ENCODE data around the gene FAM120AOS. TPM values are rescaled to one million over a fixed set of nuclear protein-coding genes. Genes with fewer than 3 reads are reported as not detected.

The FAM120AOS gene
- total and polyA plus RNA-seq, 9 donors, result 28.4 to 41.8 (median 37.5) TPM

DNA sequence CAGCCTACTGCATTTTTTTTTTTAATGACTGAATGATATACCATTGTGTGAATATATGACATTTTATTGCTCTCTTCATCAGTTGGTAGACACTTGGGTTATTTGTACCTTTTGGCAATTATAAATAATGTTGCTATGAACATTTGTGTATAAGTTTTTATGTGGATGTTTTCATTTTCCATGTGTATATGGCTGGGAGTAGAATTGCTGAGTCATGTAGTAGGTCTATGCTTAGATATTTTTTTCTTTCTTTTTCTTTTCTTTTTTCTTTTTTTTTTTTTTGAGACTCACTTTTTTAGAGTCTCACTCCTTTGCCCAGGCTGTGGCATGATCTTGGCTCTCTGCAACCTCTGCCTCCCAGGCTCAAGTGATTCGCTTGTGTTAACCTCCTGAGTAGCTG lies 32.9 kb upstream of the FAM120AOS start:
- H3K27me3 ChIP-seq (ENCODE audit: control insufficient read depth, insufficient read depth, low read length), result no peaks in the 10 kb centered on the region
- H3K4me1 ChIP-seq (ENCODE audit: control insufficient read depth, insufficient read depth, low read length), result no peaks in the 10 kb centered on the region
- no peak overlapping the region for H3K27ac ChIP-seq (ENCODE audit: low read length)
- peaks cover 28% of the 10 kb centered on the region for H3K36me3 ChIP-seq (ENCODE audit: control insufficient read depth, insufficient read depth, low read length)
- no peaks in the 10 kb centered on the region for H3K9me3 ChIP-seq (replicated peaks; ENCODE audit: control insufficient read depth, low read depth, low read length)
- whole genome bisulfite sequencing (ENCODE audit: insufficient coverage), result no CpG with 5 or more reads among the region's 1 CpG
- H3K4me3 ChIP-seq (ENCODE audit: low read length), result no peak overlapping the region
- DNase-seq, result no peak

DNA sequence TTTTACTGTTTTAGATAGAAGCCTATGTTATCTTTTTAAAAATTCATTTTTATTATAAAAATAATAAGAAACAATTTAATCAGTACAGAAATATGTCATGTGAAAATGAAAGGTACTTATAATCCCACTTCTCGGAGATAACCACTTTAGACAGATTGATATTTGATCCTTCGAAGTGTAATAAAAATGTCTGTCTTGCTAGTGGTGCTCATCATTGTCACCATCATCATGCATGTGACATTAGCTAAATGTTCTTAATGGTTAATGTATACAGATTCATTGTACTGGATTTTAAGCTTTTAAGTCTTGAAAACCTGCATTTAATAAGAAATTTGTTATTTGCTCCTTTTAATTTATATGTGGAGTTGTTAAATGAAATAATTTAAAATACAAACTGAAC lies 30.1 kb upstream of the FAM120AOS start:
- H3K9me3 ChIP-seq (replicated peaks; ENCODE audit: control insufficient read depth, low read depth, low read length), result no peaks in the 10 kb centered on the region
- H3K36me3 ChIP-seq (ENCODE audit: control insufficient read depth, insufficient read depth, low read length), result peaks cover 22% of the 10 kb centered on the region
- WGBS (ENCODE audit: insufficient coverage), result no CpG with 5 or more reads among the region's 2 CpGs
- H3K4me1 ChIP-seq (ENCODE audit: control insufficient read depth, insufficient read depth, low read length), result no peaks in the 10 kb centered on the region
- H3K27ac ChIP-seq (ENCODE audit: low read length), result no peak overlapping the region
- H3K27me3 ChIP-seq (ENCODE audit: control insufficient read depth, insufficient read depth, low read length), result no peaks in the 10 kb centered on the region
- no peak overlapping the region for H3K4me3 ChIP-seq (ENCODE audit: low read length)
- DNase-seq, result no peak

DNA sequence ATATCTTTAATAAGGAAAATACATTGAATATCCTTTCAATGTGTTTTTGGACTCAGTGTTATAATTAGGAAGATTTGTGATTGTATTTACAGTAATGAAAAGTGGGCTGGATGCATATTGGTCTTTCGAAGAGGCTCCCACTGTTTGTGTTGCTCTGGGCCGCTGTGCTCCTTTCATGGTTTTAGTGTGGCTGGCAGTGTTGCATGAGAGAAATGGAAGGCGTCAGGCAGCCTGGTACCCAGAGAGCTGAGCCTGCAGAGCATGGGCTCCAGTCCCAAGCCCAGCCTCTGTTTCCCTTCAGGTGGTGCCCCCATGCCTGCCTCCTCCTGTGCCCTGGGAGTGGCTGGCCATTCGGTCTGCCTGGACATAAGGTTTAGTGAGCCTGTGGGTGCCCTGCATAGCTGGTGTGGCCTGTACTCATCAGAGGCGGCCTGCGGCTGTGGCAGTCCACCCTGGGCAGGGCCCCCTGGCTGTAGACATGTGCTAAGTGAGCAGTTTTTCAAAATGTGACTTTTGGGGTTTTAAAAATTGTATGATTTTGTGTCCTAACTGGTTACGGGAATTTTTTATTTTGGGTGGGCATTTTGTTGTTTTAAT lies 27.4 kb upstream of the FAM120AOS start:
- no peak overlapping the region for H3K27ac ChIP-seq (ENCODE audit: low read length)
- no peak overlapping the region for H3K4me3 ChIP-seq (ENCODE audit: low read length)
- peaks cover 19% of the 10 kb centered on the region for H3K36me3 ChIP-seq (ENCODE audit: control insufficient read depth, insufficient read depth, low read length)
- 87% methylated on average over 6 of the region's 7 CpGs for WGBS (ENCODE audit: insufficient coverage)
- H3K27me3 ChIP-seq (ENCODE audit: control insufficient read depth, insufficient read depth, low read length), result no peaks in the 10 kb centered on the region
- H3K9me3 ChIP-seq (replicated peaks; ENCODE audit: control insufficient read depth, low read depth, low read length), result no peaks in the 10 kb centered on the region
- H3K4me1 ChIP-seq (ENCODE audit: control insufficient read depth, insufficient read depth, low read length), result no peaks in the 10 kb centered on the region
- no peak for DNase-seq

DNA sequence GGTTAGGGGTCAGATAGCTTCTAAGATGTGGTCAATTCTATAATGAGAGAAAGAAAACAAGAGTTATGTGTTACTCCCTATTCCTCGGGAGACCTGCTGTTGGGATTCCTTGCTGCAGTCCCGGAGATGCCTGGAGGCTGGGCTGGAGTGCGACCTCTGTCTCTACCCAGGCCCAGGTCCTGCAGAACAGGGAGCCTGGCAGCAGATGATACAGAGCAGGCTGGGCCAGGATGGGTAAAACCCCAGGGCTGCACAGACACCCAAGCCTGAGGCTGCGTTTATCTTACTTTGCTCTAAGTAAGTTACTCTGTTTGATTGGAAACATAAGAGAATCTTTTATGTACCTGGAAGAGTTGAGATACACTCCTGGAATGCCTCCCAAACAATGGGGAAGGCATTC lies 26.9 kb upstream of the FAM120AOS start:
- Histone ChIP-seq H3K27me3 (ENCODE audit: control insufficient read depth, insufficient read depth, low read length) (no peaks in the 10 kb centered on the region), H3K9me3 (replicated peaks; ENCODE audit: control insufficient read depth, low read depth, low read length) (no peaks in the 10 kb centered on the region), H3K4me1 (ENCODE audit: control insufficient read depth, insufficient read depth, low read length) (no peaks in the 10 kb centered on the region), H3K4me3 (ENCODE audit: low read length) (no peak overlapping the region), H3K36me3 (ENCODE audit: control insufficient read depth, insufficient read depth, low read length) (peaks cover 17% of the 10 kb centered on the region), H3K27ac (ENCODE audit: low read length) (no peak overlapping the region)
- 93% methylated on average over 2 of the region's 4 CpGs for WGBS (ENCODE audit: insufficient coverage)
- DNase-seq, result no peak

DNA sequence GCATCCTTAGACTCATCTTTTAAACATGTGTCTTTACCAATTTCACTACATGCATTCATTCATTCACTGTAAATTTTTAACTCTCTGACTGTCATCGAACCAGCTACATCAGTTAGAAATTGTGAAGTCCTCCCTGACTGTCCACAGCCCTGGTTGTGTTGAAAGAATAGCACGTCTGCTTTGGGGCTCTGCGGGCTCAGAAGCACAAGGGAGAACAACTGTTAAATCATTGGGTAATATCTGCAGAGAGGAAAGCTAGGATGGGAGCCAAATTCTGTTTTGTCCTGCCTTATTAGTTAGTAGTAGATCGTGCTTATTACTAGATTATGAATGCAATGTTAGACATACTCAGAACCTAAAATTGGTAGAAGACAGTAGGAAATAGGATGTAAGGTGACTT lies 26.3 kb upstream of the FAM120AOS start:
- H3K36me3 ChIP-seq (ENCODE audit: control insufficient read depth, insufficient read depth, low read length), result peaks cover 13% of the 10 kb centered on the region
- H3K27ac ChIP-seq (ENCODE audit: low read length), result no peak overlapping the region
- no peaks in the 10 kb centered on the region for H3K27me3 ChIP-seq (ENCODE audit: control insufficient read depth, insufficient read depth, low read length)
- no peaks in the 10 kb centered on the region for H3K9me3 ChIP-seq (replicated peaks; ENCODE audit: control insufficient read depth, low read depth, low read length)
- no peaks in the 10 kb centered on the region for H3K4me1 ChIP-seq (ENCODE audit: control insufficient read depth, insufficient read depth, low read length)
- H3K4me3 ChIP-seq (ENCODE audit: low read length), result no peak overlapping the region
- whole genome bisulfite sequencing (ENCODE audit: insufficient coverage), result 60% methylated on average over 1 of the region's 4 CpGs
- DNase-seq, result peak; percentile 17

DNA sequence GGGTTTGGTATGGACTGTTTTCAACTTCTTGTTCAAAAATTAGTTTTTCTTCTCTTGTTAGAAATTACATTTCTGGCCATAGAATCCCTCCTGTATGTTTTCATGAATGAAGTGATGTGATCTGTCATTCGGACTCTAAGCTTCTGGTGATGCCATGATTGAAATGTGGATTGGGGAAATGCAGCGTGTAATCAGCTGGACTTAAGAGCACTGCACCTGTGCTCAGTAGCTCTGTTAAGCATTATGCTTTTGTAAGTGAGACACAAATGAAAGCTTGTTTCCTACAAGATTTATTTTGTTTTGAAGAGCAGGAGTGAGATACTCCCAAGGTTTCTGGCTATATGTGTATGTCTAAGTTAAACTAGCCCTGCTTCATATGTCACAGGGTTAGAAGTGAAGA lies 24.0 kb upstream of the FAM120AOS start:
- Histone ChIP-seq H3K9me3 (replicated peaks; ENCODE audit: control insufficient read depth, low read depth, low read length) (no peaks in the 10 kb centered on the region), H3K4me3 (ENCODE audit: low read length) (no peak overlapping the region), H3K27ac (ENCODE audit: low read length) (no peak overlapping the region), H3K27me3 (ENCODE audit: control insufficient read depth, insufficient read depth, low read length) (no peaks in the 10 kb centered on the region), H3K4me1 (ENCODE audit: control insufficient read depth, insufficient read depth, low read length) (no peaks in the 10 kb centered on the region), H3K36me3 (ENCODE audit: control insufficient read depth, insufficient read depth, low read length) (peaks cover 8% of the 10 kb centered on the region)
- DNase-seq, result no peak
- 53% methylated on average over 2 of the region's 2 CpGs for WGBS (ENCODE audit: insufficient coverage)

DNA sequence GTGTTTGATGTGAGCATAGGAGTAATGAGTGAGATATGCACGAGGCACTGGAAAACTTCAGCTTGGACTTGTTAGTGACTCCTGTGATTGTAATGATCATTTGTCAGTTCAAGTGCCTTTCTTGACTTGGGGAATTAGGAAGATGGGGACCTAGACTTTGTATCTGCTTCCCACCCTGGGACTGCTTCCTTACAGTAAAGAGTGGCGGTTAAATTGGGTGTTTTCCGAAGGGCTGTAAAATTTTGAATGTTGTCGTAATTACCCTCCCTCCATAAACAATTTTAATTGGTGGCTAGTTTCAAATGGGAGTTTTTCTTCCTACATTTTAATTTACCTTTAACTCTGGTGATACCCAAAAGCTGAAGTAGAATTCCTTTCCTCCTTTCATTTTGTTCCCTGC lies 23.5 kb upstream of the FAM120AOS start:
- Histone ChIP-seq H3K4me3 (ENCODE audit: low read length) (no peak overlapping the region), H3K27me3 (ENCODE audit: control insufficient read depth, insufficient read depth, low read length) (no peaks in the 10 kb centered on the region), H3K9me3 (replicated peaks; ENCODE audit: control insufficient read depth, low read depth, low read length) (no peaks in the 10 kb centered on the region), H3K36me3 (ENCODE audit: control insufficient read depth, insufficient read depth, low read length) (peaks cover 11% of the 10 kb centered on the region), H3K27ac (ENCODE audit: low read length) (no peak overlapping the region), H3K4me1 (ENCODE audit: control insufficient read depth, insufficient read depth, low read length) (no peaks in the 10 kb centered on the region)
- no peak for DNase-seq
- WGBS (ENCODE audit: insufficient coverage), result 57% methylated on average over 1 of the region's 4 CpGs

DNA sequence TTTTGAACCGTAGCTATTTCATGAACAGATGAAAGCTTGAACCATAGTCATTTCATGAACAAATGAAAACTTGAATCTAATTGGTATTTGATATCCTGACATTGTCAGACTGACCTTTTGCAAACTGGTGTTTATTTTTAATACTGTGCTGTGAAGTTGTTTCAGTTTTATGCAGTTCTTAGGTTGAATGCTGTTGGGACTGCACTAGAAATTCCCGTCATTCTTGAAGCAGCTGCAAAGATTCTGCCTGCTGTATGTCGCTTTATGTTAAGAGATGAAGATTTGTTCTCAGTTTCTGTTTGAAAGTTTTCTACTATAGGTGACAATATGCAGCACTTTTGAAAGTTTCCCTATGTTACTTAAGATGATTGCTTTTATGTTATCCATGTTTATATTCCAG lies 22.5 kb upstream of the FAM120AOS start:
- H3K27ac ChIP-seq (ENCODE audit: low read length), result no peak overlapping the region
- H3K4me1 ChIP-seq (ENCODE audit: control insufficient read depth, insufficient read depth, low read length), result no peaks in the 10 kb centered on the region
- no peaks in the 10 kb centered on the region for H3K9me3 ChIP-seq (replicated peaks; ENCODE audit: control insufficient read depth, low read depth, low read length)
- DNase-seq, result no peak
- H3K4me3 ChIP-seq (ENCODE audit: low read length), result no peak overlapping the region
- 80% methylated on average over 1 of the region's 3 CpGs for WGBS (ENCODE audit: insufficient coverage)
- H3K36me3 ChIP-seq (ENCODE audit: control insufficient read depth, insufficient read depth, low read length), result peaks cover 11% of the 10 kb centered on the region
- no peaks in the 10 kb centered on the region for H3K27me3 ChIP-seq (ENCODE audit: control insufficient read depth, insufficient read depth, low read length)

DNA sequence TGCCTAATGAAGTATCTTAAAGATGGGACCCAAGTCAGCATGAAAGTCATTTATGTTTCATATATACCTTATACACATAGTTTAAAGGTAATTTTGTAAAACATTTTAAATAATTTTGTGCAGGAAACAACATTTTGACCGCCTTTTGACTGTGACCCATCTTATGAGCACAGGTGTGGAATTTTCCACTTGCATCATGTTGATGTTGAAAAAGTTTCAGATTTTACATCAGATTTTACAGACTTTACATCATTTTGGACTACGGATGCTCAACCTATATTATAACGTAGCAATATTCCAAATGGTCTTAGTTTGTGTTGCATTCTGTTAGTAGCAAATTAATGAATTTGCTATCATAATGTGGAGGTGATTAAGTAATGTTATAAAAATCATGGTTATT lies 21.7 kb upstream of the FAM120AOS start:
- Histone ChIP-seq H3K36me3 (ENCODE audit: control insufficient read depth, insufficient read depth, low read length) (peaks cover 11% of the 10 kb centered on the region), H3K27me3 (ENCODE audit: control insufficient read depth, insufficient read depth, low read length) (no peaks in the 10 kb centered on the region), H3K27ac (ENCODE audit: low read length) (no peak overlapping the region), H3K4me1 (ENCODE audit: control insufficient read depth, insufficient read depth, low read length) (no peaks in the 10 kb centered on the region), H3K4me3 (ENCODE audit: low read length) (no peak overlapping the region), H3K9me3 (replicated peaks; ENCODE audit: control insufficient read depth, low read depth, low read length) (no peaks in the 10 kb centered on the region)
- no CpG with 5 or more reads among the region's 3 CpGs for WGBS (ENCODE audit: insufficient coverage)
- DNase-seq, result no peak

DNA sequence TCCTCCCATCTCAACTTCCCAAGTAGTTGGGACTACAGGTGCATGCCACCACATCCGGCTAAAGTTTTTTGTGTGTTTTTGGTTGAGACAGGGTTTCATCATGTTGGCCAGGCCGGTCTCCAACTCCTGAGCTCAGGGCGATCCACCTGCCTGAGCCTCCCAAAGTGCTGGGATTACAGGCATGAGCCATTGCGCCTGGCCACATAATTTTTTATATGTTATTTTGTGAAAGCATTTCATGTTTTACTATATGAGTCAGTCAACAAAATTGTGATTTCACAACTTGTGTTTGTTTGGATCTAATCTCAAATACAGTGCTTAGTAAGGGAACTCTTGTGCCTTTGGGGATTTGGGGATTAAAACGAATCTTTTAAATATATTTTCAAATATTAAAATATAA lies 20.0 kb upstream of the FAM120AOS start:
- no CpG with 5 or more reads among the region's 5 CpGs for WGBS (ENCODE audit: insufficient coverage)
- Histone ChIP-seq H3K4me3 (ENCODE audit: low read length) (no peak overlapping the region), H3K9me3 (replicated peaks; ENCODE audit: control insufficient read depth, low read depth, low read length) (no peaks in the 10 kb centered on the region), H3K4me1 (ENCODE audit: control insufficient read depth, insufficient read depth, low read length) (peaks cover 5% of the 10 kb centered on the region), H3K27me3 (ENCODE audit: control insufficient read depth, insufficient read depth, low read length) (no peaks in the 10 kb centered on the region), H3K27ac (ENCODE audit: low read length) (no peak overlapping the region), H3K36me3 (ENCODE audit: control insufficient read depth, insufficient read depth, low read length) (peaks cover 11% of the 10 kb centered on the region)
- no peak for DNase-seq

DNA sequence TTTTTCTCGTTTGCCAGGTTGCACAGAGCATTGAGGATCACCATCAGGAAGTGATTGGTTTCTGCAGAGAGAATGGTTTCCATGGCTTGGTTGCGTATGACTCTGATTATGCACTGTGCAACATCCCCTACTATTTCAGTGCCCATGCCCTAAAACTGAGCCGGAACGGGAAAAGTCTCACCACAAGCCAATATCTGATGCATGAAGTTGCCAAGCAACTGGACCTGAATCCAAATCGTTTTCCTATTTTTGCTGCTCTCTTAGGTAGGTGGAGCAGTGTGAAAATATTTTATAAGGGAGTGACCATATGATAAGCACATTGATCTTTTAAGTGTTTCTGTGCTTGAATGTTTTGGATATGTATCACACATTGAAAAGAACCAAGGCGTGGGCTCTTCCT lies 17.7 kb upstream of the FAM120AOS start:
- Histone ChIP-seq H3K27me3 (ENCODE audit: control insufficient read depth, insufficient read depth, low read length) (no peaks in the 10 kb centered on the region), H3K36me3 (ENCODE audit: control insufficient read depth, insufficient read depth, low read length) (peaks cover 11% of the 10 kb centered on the region), H3K9me3 (replicated peaks; ENCODE audit: control insufficient read depth, low read depth, low read length) (no peaks in the 10 kb centered on the region), H3K4me3 (ENCODE audit: low read length) (no peak overlapping the region), H3K27ac (ENCODE audit: low read length) (no peak overlapping the region), H3K4me1 (ENCODE audit: control insufficient read depth, insufficient read depth, low read length) (peaks cover 15% of the 10 kb centered on the region)
- DNase-seq, result no peak
- 100% methylated on average over 1 of the region's 6 CpGs for WGBS (ENCODE audit: insufficient coverage)

All from muscle of leg (tissue), 11 donors.